Measurements from ENCODE around the gene SUSD1. TPM values are rescaled to one million over a fixed set of nuclear protein-coding genes. Genes with fewer than 3 reads are reported as not detected.

The SUSD1 gene
- total and polyA plus RNA-seq, 8 donors, result 1.6 to 50.4 (median 21.1) TPM

GRCh38 chr9:112094241-112094640, 80.9 kb downstream of the SUSD1 start:
- intact Hi-C loops (cut with DNase I; ENCODE audit: low total_unique reads), result loop anchor here (10.0 kb wide), 1 partner anchor 271 kb away; no protein-coding TSS in a partner anchor
- H3K27ac ChIP-seq, result peak overlapping the region in 3 of 5 donors; percentile 39 to 87 (median 61)
- no peaks in the 10 kb centered on the region for H3K9me3 ChIP-seq
- H3K27me3 ChIP-seq, result no peaks in the 10 kb centered on the region
- no peak for DNase-seq
- H3K4me1 ChIP-seq, result peaks cover 7 to 26% (median 13%) of the 10 kb centered on the region in 4 donors
- WGBS, 5 donors, result 27 to 41% (median 33%) methylated on average over 2 of the region's 2 CpGs
- H3K36me3 ChIP-seq, result no peaks in the 10 kb centered on the region
- H3K4me3 ChIP-seq, result no peak overlapping the region
- TF ChIP-seq POLR2A (IDR thresholded peaks at IDR 0.05), result no peak
- no peak for TF ChIP-seq EP300 (IDR thresholded peaks at IDR 0.05)
- TF ChIP-seq CTCF (IDR thresholded peaks at IDR 0.05), result no peak
- no peak for TF ChIP-seq POLR2AphosphoS5 (IDR thresholded peaks at IDR 0.05)

GRCh38 chr9:112093870-112094216, 81.3 kb downstream of the SUSD1 start:
- Histone ChIP-seq H3K4me1 (peaks cover 7 to 26% (median 13%) of the 10 kb centered on the region in 4 donors), H3K27me3 (no peaks in the 10 kb centered on the region), H3K4me3 (no peak overlapping the region), H3K27ac (peak overlapping the region in 2 of 5 donors; percentile 61 to 87), H3K36me3 (no peaks in the 10 kb centered on the region), H3K9me3 (no peaks in the 10 kb centered on the region)
- 52 to 66% (median 56%) methylated on average over 3 of the region's 3 CpGs for WGBS, 5 donors
- no peak for DNase-seq
- intact Hi-C loops (cut with DNase I; ENCODE audit: low total_unique reads), result loop anchor here (10.0 kb wide), 1 partner anchor 271 kb away; no protein-coding TSS in a partner anchor
- no peak for TF ChIP-seq POLR2AphosphoS5 (IDR thresholded peaks at IDR 0.05)
- TF ChIP-seq EP300 (IDR thresholded peaks at IDR 0.05), result no peak
- TF ChIP-seq CTCF (IDR thresholded peaks at IDR 0.05), result no peak
- TF ChIP-seq POLR2A (IDR thresholded peaks at IDR 0.05), result no peak

- Histone ChIP-seq H3K4me3 (no peak overlapping the region), H3K9me3 (no peaks in the 10 kb centered on the region), H3K36me3 (no peaks in the 10 kb centered on the region), H3K27me3 (no peaks in the 10 kb centered on the region), H3K27ac (peak overlapping the region in 1 of 5 donors; percentile 87), H3K4me1 (peaks cover 7 to 26% (median 13%) of the 10 kb centered on the region in 4 donors)
- intact Hi-C loops (cut with DNase I; ENCODE audit: low total_unique reads), result loop anchor here (10.0 kb wide), 1 partner anchor 271 kb away; no protein-coding TSS in a partner anchor
- DNase-seq, result no peak
- no peak for TF ChIP-seq EP300 (IDR thresholded peaks at IDR 0.05)
- no peak for TF ChIP-seq POLR2A (IDR thresholded peaks at IDR 0.05)
- no peak for TF ChIP-seq CTCF (IDR thresholded peaks at IDR 0.05)
- TF ChIP-seq POLR2AphosphoS5 (IDR thresholded peaks at IDR 0.05), result no peak
- WGBS, 5 donors, result 86 to 96% (median 95%) methylated on average over 5 of the region's 5 CpGs
These were observed 81.8 kb downstream of the SUSD1 start for GRCh38 chr9:112093147-112093869.

- 11 to 29% (median 20%) methylated on average over 1 of the region's 1 CpG for WGBS, 5 donors
- intact Hi-C loops (cut with DNase I; ENCODE audit: low total_unique reads), result loop anchor here (10.0 kb wide), 1 partner anchor 273 kb away; no protein-coding TSS in a partner anchor
- DNase-seq, result peak in 1 of 2 donors; percentile 32
- no peak overlapping the region for H3K27ac ChIP-seq
- peaks cover 4 to 26% (median 8%) of the 10 kb centered on the region in 4 donors for H3K4me1 ChIP-seq
- H3K27me3 ChIP-seq, result no peaks in the 10 kb centered on the region
- TF ChIP-seq CTCF (IDR thresholded peaks at IDR 0.05) (no peak), POLR2AphosphoS5 (IDR thresholded peaks at IDR 0.05) (no peak), POLR2A (IDR thresholded peaks at IDR 0.05) (no peak), EP300 (IDR thresholded peaks at IDR 0.05) (no peak)
- H3K4me3 ChIP-seq, result no peak overlapping the region
- no peaks in the 10 kb centered on the region for H3K9me3 ChIP-seq
- H3K36me3 ChIP-seq, result no peaks in the 10 kb centered on the region
These were observed 83.3 kb downstream of the SUSD1 start for GRCh38 chr9:112091810-112092209.

Data from stomach (tissue), 9 donors.